Caco-2 (cell line): Measurements from ENCODE around the gene MLPH. TPM values are rescaled to one million over a fixed set of nuclear protein-coding genes. Genes with fewer than 3 reads are reported as not detected.

ENCODE experiments used
- BruUV-seq: library from RNA; stranded (reverse); fragments of 400-500 nt; replicated peaks from 2 replicates; lab custom pipeline; 2021; lab: Mats Ljungman, UMichigan
- CTCF ChIA-PET: fragments of 300-600 bp; sonication (Branson Sonifier 250); formaldehyde crosslinking; loops from one replicate; lab custom pipeline; 2022; ENCODE audit warnings: antibody characterized with exemption; lab: Charles Lee
- POLR2A ChIA-PET: fragments of 300-600 bp; sonication (Branson Sonifier 250); formaldehyde crosslinking; loops from one replicate; lab custom pipeline; 2022; ENCODE audit warnings: antibody characterized with exemption; lab: Charles Lee
- DNase-seq, 2 experiments: peaks; one replicate each; pipeline versions ENCODE4 v3.0.0 to v3.0.0-alpha.2; 2020 to 2022
- H3K27me3 ChIP-seq: replicated peaks from 2 replicates; pipeline ENCODE4 v1.6.0; 2011; ENCODE audit warnings: low read length; ENCODE audit not compliant: control insufficient read depth, insufficient read depth
- H3K36me3 ChIP-seq: 2 replicates; pipeline ENCODE4 v1.5.1; 2011; ENCODE audit warnings: low read length; ENCODE audit not compliant: control insufficient read depth, insufficient read depth
- H3K4me1 ChIP-seq: fragments of 250-450 bp; sonication (Bioruptor Pico); 2 replicates; pipeline ENCODE4 v1.5.1; 2020; ENCODE audit warnings: mild to moderate bottlenecking
- H3K4me3 ChIP-seq: 2 replicates; pipeline ENCODE4 v1.5.1; 2011; ENCODE audit warnings: low read depth, mild to moderate bottlenecking, control low read depth, low read length
- H3K9me3 ChIP-seq: fragments of 250-450 bp; sonication (Bioruptor Pico); 2 replicates; pipeline ENCODE4 v1.5.1; 2020; ENCODE audit warnings: mild to moderate bottlenecking, moderate library complexity
- H3K27ac Mint-ChIP-seq: one replicate; pipeline ENCODE4 v1.8.0; 2022; ENCODE audit warnings: mixed read lengths; ENCODE audit not compliant: unreplicated experiment
- H3K27me3 Mint-ChIP-seq: one replicate; pipeline ENCODE4 v1.8.0; 2022; ENCODE audit warnings: mixed read lengths; ENCODE audit not compliant: insufficient read depth, unreplicated experiment
- H3K36me3 Mint-ChIP-seq: one replicate; pipeline ENCODE4 v1.8.0; 2022; ENCODE audit warnings: mild to moderate bottlenecking, mixed read lengths; ENCODE audit not compliant: insufficient read depth, unreplicated experiment
- H3K4me1 Mint-ChIP-seq: one replicate; pipeline ENCODE4 v1.8.0; 2022; ENCODE audit warnings: low read depth, mixed read lengths; ENCODE audit not compliant: unreplicated experiment
- H3K4me3 Mint-ChIP-seq: one replicate; pipeline ENCODE4 v1.8.0; 2022; ENCODE audit warnings: mild to moderate bottlenecking, moderate library complexity, mixed read lengths; ENCODE audit not compliant: unreplicated experiment
- H3K9me3 Mint-ChIP-seq: one replicate; pipeline ENCODE4 v1.8.0; 2022; ENCODE audit warnings: mixed read lengths; ENCODE audit not compliant: unreplicated experiment
- intact Hi-C: fragments of 100-400 bp; cut with micrococcal nuclease; formaldehyde crosslinking; loops from one replicate; pipeline ENCODE4 v1.10.0; 2022; ENCODE audit not compliant: unreplicated experiment
- total RNA-seq: library from RNA; stranded (reverse); gene quantifications from 2 replicates; pipeline ENCODE4 v1.2.3, GENCODE V29; 2022
- TF ChIP-seq, protein P1 (sequence below), 2 experiments: fragments of 200-600 bp in 1 of 2; IDR thresholded peaks; 1 replicate in 1 of 2; 2 replicates in 1 of 2; pipeline versions ENCODE4 v1.5.1 to v1.8.0; 2011 to 2022; ENCODE audit warnings: antibody characterized with exemption in 1 of 2, control low read depth in 1 of 2, inconsistent platforms in 1 of 2, low read depth in 1 of 2, low read length in 1 of 2, mild to moderate bottlenecking in 1 of 2, moderate library complexity in 1 of 2; ENCODE audit not compliant: insufficient read depth in 1 of 2, severe bottlenecking in 1 of 2, unreplicated experiment in 1 of 2

MLPH gene
- total RNA-seq, 1 experiment from 2014 or later = not detected

DNA sequence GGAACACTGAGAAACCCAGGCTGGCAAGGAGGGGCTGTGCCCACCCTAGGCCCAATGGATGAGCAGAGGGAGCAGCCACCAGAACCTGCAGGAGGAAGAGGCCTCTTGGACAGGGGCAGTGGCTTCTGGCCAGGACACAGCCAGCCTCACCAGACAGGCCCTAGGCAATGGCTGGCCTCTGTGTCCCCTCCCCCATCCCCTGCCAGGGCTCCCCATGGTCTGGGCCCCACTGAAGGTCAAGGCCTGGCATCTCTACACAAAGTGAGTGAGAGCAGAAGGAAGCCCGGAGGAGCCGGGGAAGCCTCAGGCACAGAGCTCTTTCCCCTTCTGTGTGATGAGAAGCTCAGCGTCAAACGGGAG lies 85.7 kb downstream of the MLPH start:
- no peak overlapping the region for H3K4me3 Mint-ChIP-seq
- no TSS peak for BruUV-seq
- Histone ChIP-seq H3K4me3 (no peak overlapping the region), H3K27me3 (no peaks in the 10 kb centered on the region), H3K9me3 (no peaks in the 10 kb centered on the region), H3K4me1 (no peaks in the 10 kb centered on the region), H3K36me3 (no peaks in the 10 kb centered on the region)
- H3K27ac Mint-ChIP-seq = no peak overlapping the region
- TF ChIP-seq, protein P1, sequence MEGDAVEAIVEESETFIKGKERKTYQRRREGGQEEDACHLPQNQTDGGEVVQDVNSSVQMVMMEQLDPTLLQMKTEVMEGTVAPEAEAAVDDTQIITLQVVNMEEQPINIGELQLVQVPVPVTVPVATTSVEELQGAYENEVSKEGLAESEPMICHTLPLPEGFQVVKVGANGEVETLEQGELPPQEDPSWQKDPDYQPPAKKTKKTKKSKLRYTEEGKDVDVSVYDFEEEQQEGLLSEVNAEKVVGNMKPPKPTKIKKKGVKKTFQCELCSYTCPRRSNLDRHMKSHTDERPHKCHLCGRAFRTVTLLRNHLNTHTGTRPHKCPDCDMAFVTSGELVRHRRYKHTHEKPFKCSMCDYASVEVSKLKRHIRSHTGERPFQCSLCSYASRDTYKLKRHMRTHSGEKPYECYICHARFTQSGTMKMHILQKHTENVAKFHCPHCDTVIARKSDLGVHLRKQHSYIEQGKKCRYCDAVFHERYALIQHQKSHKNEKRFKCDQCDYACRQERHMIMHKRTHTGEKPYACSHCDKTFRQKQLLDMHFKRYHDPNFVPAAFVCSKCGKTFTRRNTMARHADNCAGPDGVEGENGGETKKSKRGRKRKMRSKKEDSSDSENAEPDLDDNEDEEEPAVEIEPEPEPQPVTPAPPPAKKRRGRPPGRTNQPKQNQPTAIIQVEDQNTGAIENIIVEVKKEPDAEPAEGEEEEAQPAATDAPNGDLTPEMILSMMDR (IDR thresholded peaks at IDR 0.05; ENCODE audit: insufficient read depth in 1 of 2, low read depth in 1 of 2, low read length in 1 of 2, severe bottlenecking in 1 of 2, unreplicated experiment in 1 of 2) = no peak
- H3K4me1 Mint-ChIP-seq = peaks cover 8% of the 10 kb centered on the region
- no peaks in the 10 kb centered on the region for H3K9me3 Mint-ChIP-seq
- intact Hi-C loops = loop anchor here (1.0 kb wide), 3 partner anchors 60 to 101 kb away; no protein-coding TSS in a partner anchor
- H3K27me3 Mint-ChIP-seq = no peaks in the 10 kb centered on the region
- CTCF ChIA-PET = interaction anchor here (1.6 to 3.8 kb wide), 5 partner anchors 29 to 202 kb away, joined by 3 to 131 read pairs (median 11); no protein-coding TSS in a partner anchor
- no peak for DNase-seq
- peaks cover 20% of the 10 kb centered on the region for H3K36me3 Mint-ChIP-seq
- POLR2A ChIA-PET = no interaction called here

DNA sequence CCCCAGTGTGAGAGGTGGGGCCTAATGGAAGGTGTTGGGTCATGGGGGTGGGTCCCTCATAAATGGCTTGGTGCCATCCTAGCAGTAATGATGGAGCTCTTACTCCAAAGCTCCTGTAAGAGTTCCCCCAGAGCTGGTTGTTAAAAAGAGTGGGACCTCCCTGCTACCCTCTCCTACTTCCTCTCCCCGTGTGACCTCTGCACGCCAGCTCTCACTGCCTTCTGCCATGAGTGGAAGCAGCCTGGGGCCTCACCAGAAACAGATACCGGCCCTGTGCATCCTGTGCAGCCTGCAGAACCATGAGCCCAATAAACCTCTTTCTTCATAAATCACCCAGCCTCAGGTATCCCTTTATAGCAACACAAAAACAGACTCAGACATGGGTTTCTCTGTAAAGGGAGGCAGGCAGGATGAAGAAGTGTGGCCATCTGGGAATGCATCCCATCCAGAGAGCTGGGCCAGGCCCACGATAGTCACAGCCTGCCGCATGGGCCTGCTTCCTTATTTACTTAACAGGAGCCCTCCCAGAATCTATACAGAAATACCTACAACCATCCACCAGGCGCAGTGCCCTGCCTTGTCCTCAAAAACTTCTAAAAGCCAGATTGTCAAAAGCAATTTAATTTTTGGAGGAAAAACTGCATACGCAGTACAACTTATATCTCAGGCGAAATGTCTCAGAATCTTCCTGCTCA lies 86.8 kb downstream of the MLPH start:
- CTCF ChIA-PET = interaction anchor here (2.4 to 3.8 kb wide), 2 partner anchors 28 to 63 kb away, joined by 7 to 131 read pairs; no protein-coding TSS in a partner anchor
- POLR2A ChIA-PET = no interaction called here

DNA sequence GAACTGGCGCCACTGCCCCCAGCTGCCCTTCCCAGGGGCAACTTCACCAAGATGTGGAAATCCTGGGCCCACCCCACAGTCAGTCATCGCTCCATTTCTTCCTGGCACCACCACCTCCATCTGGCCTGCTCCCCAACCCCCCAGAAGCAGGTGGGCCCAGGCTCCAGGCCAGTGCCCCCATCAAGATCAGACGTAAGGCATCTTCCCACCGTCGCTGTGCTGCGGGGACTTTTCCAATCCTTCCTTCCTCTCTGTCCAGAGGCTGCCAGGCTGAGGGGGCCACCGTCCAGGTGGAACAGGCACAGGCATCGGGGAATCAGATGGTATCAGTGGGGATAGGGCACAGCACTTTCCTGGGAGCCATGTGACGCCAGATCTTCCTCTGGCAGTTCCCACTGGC lies 87.4 kb downstream of the MLPH start:
- Mint-ChIP-seq H3K27ac (no peak overlapping the region), H3K4me1 (peaks cover 8% of the 10 kb centered on the region), H3K27me3 (no peaks in the 10 kb centered on the region), H3K36me3 (peaks cover 24% of the 10 kb centered on the region), H3K9me3 (no peaks in the 10 kb centered on the region), H3K4me3 (no peak overlapping the region)
- DNase-seq = no peak
- intact Hi-C loops = no loop called here
- Histone ChIP-seq H3K36me3 (no peaks in the 10 kb centered on the region), H3K9me3 (no peaks in the 10 kb centered on the region), H3K27me3 (no peaks in the 10 kb centered on the region), H3K4me1 (no peaks in the 10 kb centered on the region), H3K4me3 (no peak overlapping the region)
- ChIA-PET POLR2A (no interaction called here), CTCF (no interaction called here)
- TF ChIP-seq, protein P1 (IDR thresholded peaks at IDR 0.05; ENCODE audit: insufficient read depth in 1 of 2, low read depth in 1 of 2, low read length in 1 of 2, severe bottlenecking in 1 of 2, unreplicated experiment in 1 of 2) = no peak
- BruUV-seq = TSS peak; percentile 45

More for the DNA sequence above, 86.8 kb downstream of the MLPH start:
- intact Hi-C loops = no loop called here
- DNase-seq = no peak
- Mint-ChIP-seq H3K4me1 (peaks cover 8% of the 10 kb centered on the region), H3K4me3 (no peak overlapping the region), H3K27ac (no peak overlapping the region), H3K36me3 (peaks cover 20% of the 10 kb centered on the region), H3K27me3 (no peaks in the 10 kb centered on the region), H3K9me3 (no peaks in the 10 kb centered on the region)
- Histone ChIP-seq H3K36me3 (no peaks in the 10 kb centered on the region), H3K9me3 (no peaks in the 10 kb centered on the region), H3K4me3 (no peak overlapping the region), H3K4me1 (no peaks in the 10 kb centered on the region), H3K27me3 (no peaks in the 10 kb centered on the region)
- no TSS peak for BruUV-seq
- TF ChIP-seq, protein P1 (IDR thresholded peaks at IDR 0.05; ENCODE audit: insufficient read depth in 1 of 2, low read depth in 1 of 2, low read length in 1 of 2, severe bottlenecking in 1 of 2, unreplicated experiment in 1 of 2) = no peak
